Fibroblast of skin of scalp (primary cell): Measurements from ENCODE around the gene MGAT5B.
A peak's percentile ranks its signal among the peaks of the same experiment; 100 is the strongest.
"Not testable (repeated sequence)": the region's sequence is repeated elsewhere in the genome, so short reads cannot be mapped to it uniquely, and the experiment has no call there.

ENCODE experiments used
- DNase-seq: peaks from one replicate; pipeline ENCODE4 v3.0.0-alpha.2; 2013

Gene MGAT5B

DNA sequence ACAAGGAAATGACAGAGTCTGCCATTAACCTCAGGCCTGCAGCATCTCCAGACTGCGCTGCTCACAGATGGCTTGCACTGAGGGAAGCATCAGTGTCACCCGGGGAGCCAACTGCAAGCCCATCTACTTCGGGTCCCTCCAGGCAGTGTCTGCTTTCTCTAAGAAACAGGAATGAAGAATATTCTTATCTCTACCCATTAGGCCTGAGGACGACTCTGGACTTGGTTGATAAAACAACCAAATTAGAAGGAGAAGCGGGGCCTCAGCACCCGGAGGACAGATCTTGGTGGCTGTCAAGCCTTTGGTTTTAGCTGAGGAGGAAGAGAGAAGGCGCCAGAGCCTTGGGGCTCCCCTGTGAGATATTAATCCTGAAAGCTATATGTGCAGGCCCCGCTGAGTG is 19.5 kb upstream of the MGAT5B start:
- no peak for DNase-seq

GRCh38 chr17:76849160-76849559 is 19.0 kb upstream of the MGAT5B start:
- DNase-seq, result not testable (repeated sequence)

DNA sequence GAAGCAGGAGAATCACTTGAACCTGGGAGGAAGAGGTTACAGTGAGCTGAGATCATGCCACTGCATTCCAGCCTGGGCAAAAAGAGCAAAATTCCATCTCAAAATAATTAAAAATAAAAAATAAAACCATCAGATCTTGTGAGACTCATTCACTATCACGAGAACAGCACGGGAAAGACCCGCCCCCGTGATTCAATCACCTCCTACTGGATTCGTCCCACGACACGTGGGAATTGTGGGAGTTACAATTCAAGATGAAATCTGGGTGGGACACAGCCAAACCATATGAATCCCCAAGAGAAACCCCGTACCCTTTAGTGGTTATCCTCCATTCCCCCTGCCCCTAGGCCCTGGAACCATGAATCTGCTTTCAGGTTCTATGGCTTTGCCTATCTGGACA is 15.4 kb upstream of the MGAT5B start:
- no peak for DNase-seq

DNA sequence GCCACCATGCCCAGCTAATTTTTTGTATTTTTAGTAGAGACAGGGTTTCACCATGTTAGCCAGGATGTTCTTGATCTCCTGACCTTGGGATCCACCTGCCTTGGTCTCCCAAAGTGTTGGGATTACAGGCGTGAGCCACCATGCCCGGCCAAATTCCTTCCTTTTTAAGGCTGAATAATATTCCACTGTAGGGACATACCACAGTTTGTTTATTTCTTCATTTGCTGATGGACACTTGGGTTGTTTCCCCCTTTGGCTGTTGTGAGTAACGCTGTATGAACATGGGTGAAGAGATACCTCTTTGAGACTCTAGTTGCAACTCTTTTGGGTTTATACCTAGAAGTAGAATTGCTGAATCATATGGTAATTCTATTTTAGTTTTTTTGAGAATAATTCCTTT is 13.1 kb upstream of the MGAT5B start:
- DNase-seq, result no peak

DNA sequence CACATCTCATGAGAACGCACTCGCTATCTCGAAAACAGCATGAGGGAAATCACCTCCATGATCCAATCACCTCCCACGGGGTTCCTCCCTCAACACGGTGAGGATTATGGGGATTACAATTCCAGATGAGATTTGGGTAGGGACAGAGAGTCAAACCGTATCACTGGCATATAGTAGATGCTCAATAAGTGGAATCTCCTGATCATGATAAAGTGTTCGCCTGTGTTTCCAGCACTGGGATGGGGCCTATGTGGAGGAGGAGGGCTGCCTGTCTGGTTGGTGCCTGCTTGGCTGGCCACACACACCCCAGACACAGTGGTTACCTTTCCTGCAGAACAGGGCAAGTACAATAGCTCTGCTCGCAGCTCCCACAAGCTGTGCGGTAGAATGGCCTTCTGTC is 6.1 kb upstream of the MGAT5B start:
- no peak for DNase-seq

DNA sequence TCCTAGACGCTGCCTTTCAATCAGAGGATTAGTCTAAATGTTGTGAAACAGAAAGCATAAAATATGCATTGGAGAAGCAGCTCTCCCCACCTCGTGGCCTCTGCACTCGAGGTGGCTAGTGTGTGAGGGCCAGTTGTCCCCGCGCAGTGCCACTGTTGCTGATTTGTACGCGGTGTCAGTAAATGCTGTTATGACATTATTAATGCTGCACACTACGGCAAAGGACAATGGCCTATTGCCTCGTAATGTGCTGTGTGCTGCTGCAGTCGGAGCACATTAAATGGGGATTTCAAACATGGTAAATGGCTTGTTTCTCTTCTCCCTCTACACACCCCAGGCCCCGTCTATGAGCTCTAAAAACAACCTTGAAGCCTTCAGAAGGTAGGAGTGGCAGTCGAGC is 5.7 kb upstream of the MGAT5B start:
- no peak for DNase-seq

- no peak for DNase-seq
Observed at GRCh38 chr17:76864024-76864423, 4.2 kb upstream of the MGAT5B start.

DNA sequence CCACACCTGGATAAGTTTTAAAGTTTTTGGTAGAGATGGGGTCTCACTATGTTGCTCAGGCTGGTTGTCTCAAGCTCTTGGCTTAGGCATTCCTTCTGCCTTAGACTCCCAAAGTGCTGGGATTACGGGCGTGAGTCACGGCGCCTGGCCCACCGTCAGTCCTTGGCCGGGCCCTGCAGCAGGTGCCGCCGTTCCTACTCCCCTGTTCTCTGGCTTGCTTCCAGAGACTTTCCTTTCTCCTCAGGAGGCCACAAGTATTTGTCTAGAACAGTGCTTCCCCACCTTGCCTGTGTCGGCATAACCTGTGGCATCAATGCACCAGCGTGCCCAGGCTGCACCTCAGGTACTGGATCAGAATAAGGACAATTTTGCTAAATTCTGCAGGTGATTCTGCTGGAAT is 3.0 kb upstream of the MGAT5B start:
- no peak for DNase-seq

- DNase-seq, result no peak
Observed at GRCh38 chr17:76866203-76866602, 2.0 kb upstream of the MGAT5B start.

- DNase-seq, result peak; percentile 45
Observed at GRCh38 chr17:76866774-76867577, 1.2 kb upstream of the MGAT5B start.

DNA sequence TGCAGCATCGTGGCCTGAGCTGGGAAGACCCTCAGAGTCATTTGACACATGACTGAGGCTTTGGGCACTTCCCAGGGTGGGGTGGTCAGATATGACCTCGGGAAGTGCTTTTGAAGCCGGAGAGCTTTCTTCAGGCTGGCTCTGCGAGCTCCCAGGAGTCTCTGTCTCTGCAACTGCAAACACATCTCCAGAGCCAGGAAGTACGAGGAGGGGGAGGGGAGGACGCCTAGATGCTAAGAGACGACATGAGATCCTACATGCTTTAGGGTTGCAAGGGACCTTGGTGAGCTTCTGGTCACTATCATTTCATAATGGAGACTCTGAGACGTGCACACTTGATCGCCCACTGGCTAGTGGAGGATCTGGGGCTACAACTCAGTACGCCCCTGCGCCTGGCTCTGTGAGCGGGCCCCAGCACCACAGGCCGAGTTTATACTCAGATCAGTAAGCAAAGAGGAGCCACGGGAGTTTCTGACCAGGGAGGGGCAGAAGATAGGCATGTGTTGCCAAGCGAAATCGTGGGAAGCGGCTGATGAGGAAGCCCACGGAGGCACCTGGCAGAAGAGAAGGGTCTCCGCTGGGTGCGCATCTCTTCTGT is 527 bp upstream of the MGAT5B start:
- DNase-seq, result peak; percentile 37

- no peak for DNase-seq
Observed at GRCh38 chr17:76868669-76869495, 678 bp downstream of the MGAT5B start.

DNA sequence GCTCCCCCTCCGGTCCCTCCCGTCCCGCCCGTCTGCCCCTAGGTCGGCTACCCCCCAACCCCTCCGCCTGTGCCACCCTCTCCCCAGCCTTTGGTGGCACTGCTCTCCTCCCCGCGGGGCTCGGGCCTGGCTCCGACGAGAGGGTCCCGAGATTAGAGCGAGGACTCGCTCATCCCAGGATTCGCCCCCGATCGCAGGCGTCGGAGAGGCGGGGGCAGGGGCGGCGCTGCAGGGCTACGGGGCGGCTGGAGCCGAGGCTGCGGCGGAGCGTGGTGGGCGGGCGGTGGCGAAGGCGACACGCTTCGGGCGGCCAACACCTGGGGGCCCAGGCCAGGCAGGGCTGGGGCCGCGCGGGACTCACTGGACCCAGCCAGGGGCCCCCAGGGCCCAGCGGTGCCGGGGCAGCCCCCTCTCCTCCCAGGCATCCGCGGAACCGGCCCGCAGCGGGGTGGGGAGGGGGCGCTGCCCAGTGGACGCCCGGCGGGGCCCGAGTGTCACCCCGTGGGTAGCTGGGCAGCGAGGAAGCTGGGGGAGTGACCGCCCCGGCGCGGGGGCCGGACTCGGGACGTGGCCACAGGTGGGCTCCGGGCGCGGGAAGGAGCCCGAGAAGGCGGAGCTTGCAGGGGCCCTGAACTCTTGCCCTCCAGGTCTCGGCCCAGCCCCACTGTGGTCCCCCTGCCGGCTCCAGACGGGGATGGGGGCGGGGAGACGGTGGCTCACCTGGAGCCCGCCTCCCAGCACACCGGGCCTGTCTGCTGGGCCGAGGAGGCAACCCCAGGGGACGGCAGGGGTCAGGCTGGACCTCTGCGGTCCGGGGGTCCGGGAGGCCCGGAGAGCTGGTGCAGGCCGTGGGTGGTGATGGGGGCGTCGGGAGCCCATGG is 1.5 kb downstream of the MGAT5B start:
- DNase-seq, result no peak

DNA sequence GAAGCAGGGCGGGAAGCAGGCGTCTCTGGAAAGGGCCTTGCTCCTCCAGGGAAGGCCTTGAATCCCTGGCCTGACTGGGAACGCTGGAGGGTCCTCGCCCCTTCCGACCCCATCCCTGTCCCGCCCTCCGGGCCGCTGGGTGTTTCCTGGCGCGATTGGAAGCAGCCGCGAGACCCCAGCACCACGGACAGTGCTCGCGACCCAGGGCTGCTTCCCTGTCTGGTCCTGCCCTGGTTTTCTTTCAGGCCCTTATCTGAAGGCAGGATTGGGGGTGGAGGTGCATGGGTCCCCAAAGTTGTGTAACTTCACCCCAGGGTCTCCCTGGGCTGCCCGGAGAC is 2.1 kb downstream of the MGAT5B start:
- DNase-seq, result peak; percentile 11

DNA sequence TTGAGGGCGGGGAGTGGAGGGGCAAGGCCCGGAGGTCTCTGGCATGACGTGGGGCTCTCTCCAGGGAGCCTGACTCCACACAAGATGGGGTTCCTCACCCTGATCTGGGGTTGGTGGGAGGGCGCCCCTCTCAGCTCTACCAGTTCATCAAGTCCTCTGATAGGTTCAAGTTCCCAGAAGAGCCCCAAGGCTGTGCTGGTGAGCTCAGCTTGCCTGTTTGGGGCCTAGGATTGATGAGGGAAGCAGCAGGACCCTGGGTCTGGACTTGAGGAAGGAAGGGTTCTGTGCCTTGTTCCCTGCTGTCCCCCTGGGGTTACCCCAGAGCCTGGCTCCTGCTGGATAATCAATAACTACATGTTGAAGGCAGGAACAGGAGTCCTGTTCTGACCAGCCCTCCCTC is 3.5 kb downstream of the MGAT5B start:
- no peak for DNase-seq

- DNase-seq, result peak; percentile 96
Observed at GRCh38 chr17:76872221-76872873, 4.1 kb downstream of the MGAT5B start.

GRCh38 chr17:76872874-76873221 is 4.6 kb downstream of the MGAT5B start:
- DNase-seq, result no peak

GRCh38 chr17:76873856-76874255 is 5.7 kb downstream of the MGAT5B start:
- DNase-seq, result peak; percentile 82

- no peak for DNase-seq
Observed at GRCh38 chr17:76877437-76877836, 9.2 kb downstream of the MGAT5B start.

DNA sequence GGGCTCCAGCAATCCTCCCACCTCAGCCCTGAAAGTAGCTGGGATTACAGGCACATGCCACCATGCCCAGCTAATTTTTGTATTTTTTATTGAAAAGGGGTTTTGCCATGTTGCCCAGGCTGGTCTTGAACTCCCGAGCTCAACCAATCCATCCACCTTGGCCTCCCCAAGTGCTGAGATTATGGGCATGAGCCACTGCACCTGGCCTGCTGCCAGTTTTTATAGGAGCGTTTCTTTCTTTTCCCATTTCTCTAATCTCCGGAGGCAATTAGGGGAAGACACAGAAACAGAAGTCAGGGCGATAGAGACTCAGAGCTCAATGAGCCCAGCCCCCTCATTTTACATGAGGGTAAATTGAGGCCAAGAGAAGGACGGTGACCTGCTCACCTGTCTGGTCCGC is 10.4 kb downstream of the MGAT5B start:
- no peak for DNase-seq

GRCh38 chr17:76879254-76879653 is 11.1 kb downstream of the MGAT5B start:
- DNase-seq, result no peak

DNA sequence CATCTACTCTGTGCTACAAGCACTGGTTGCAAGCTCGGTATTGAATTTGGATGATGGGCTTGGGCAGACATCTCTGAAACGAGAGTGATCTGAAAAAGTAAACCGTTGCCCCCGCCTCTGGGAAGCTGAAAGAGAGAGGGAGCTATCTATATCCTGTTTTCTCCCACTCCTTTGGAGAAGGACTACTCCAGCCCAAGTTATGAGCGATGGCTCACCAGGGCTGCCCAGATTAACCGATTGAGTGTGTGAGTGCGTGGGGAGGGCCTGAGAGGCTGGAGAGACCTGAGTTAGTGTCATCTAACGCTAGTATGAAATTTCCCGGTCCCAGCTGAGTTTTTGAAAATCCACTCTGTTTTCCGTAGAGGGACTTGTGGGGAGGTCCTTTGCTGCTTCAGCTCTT is 11.5 kb downstream of the MGAT5B start:
- DNase-seq, result no peak
